ENCODE measurements around the gene SPRYD3.

SPRYD3 gene

GRCh38 chr12:53048033-53048779, 31.0 kb downstream of the SPRYD3 start:
- peak overlapping the region; percentile 41 for H3K4me3 ChIP-seq (ENCODE audit: control insufficient read depth, low read depth, low read length)
- DNase-seq (ENCODE audit: low read depth), result no peak
- no peak for TF ChIP-seq CTCF (IDR thresholded peaks at IDR 0.05; ENCODE audit: control insufficient read depth, insufficient read depth, low read depth, low read length, missing control alignments)

GRCh38 chr12:53047221-53048032, 31.8 kb downstream of the SPRYD3 start:
- no peak for DNase-seq (ENCODE audit: low read depth)
- no peak for TF ChIP-seq CTCF (IDR thresholded peaks at IDR 0.05; ENCODE audit: control insufficient read depth, insufficient read depth, low read depth, low read length, missing control alignments)
- H3K4me3 ChIP-seq (ENCODE audit: control insufficient read depth, low read depth, low read length), result peak overlapping the region; percentile 84

GRCh38 chr12:53046655-53047220, 32.5 kb downstream of the SPRYD3 start:
- H3K4me3 ChIP-seq (ENCODE audit: control insufficient read depth, low read depth, low read length), result peak overlapping the region; percentile 84
- no peak for TF ChIP-seq CTCF (IDR thresholded peaks at IDR 0.05; ENCODE audit: control insufficient read depth, insufficient read depth, low read depth, low read length, missing control alignments)
- peak; percentile 74 for DNase-seq (ENCODE audit: low read depth)

GRCh38 chr12:53045696-53046045, 33.5 kb downstream of the SPRYD3 start:
- TF ChIP-seq CTCF (IDR thresholded peaks at IDR 0.05; ENCODE audit: control insufficient read depth, insufficient read depth, low read depth, low read length, missing control alignments), result no peak
- H3K4me3 ChIP-seq (ENCODE audit: control insufficient read depth, low read depth, low read length), result peak overlapping the region; percentile 84
- DNase-seq (ENCODE audit: low read depth), result no peak

GRCh38 chr12:53044896-53045695, 34.1 kb downstream of the SPRYD3 start:
- no peak overlapping the region for H3K4me3 ChIP-seq (ENCODE audit: control insufficient read depth, low read depth, low read length)
- DNase-seq (ENCODE audit: low read depth), result no peak
- TF ChIP-seq CTCF (IDR thresholded peaks at IDR 0.05; ENCODE audit: control insufficient read depth, insufficient read depth, low read depth, low read length, missing control alignments), result no peak

GRCh38 chr12:53044052-53044581, 35.1 kb downstream of the SPRYD3 start:
- no peak for TF ChIP-seq CTCF (IDR thresholded peaks at IDR 0.05; ENCODE audit: control insufficient read depth, insufficient read depth, low read depth, low read length, missing control alignments)
- no peak overlapping the region for H3K4me3 ChIP-seq (ENCODE audit: control insufficient read depth, low read depth, low read length)
- DNase-seq (ENCODE audit: low read depth), result no peak

All from AG09309 (cell line).